PC-9 (cell line): ENCODE measurements around the gene GSC. TPM values are rescaled to one million over a fixed set of nuclear protein-coding genes. Genes with fewer than 3 reads are reported as not detected.

ENCODE experiments used
- BruUV-seq: library from RNA; stranded (reverse); fragments of 400-500 nt; replicated peaks from 2 replicates; lab custom pipeline; 2021; lab: Mats Ljungman, UMichigan
- CTCF ChIA-PET: fragments of 300-600 bp; sonication (Branson Sonifier 250); formaldehyde crosslinking; loops from one replicate; lab custom pipeline; 2022; ENCODE audit warnings: antibody characterized with exemption; lab: Charles Lee
- POLR2A ChIA-PET: fragments of 300-600 bp; sonication (Branson Sonifier 250); formaldehyde crosslinking; loops from one replicate; lab custom pipeline; 2022; ENCODE audit warnings: antibody characterized with exemption; ENCODE audit not compliant: unreplicated experiment; lab: Charles Lee
- DNase-seq, 2 experiments: peaks; one replicate each; pipeline versions ENCODE4 v3.0.0 to v3.0.0-alpha.2; 2015 to 2022; ENCODE audit warnings: mixed read lengths in 1 of 2
- H2AFZ ChIP-seq: fragments of 200-600 bp; sonication (generic); 2 replicates; pipeline ENCODE4 v1.8.1; 2017; ENCODE audit warnings: antibody characterized with exemption
- H3F3A ChIP-seq: fragments of 200-600 bp; sonication (generic); 2 replicates; pipeline ENCODE4 v1.8.1; 2017; ENCODE audit warnings: antibody characterized with exemption, mild to moderate bottlenecking, low read depth; ENCODE audit not compliant: insufficient read depth
- H3K27ac ChIP-seq: fragments of 200-600 bp; sonication (generic); 2 replicates; pipeline ENCODE4 v1.6.1; 2016; ENCODE audit warnings: mixed run types
- H3K27me3 ChIP-seq: fragments of 200-600 bp; sonication (generic); 2 replicates; pipeline ENCODE4 v1.6.1; 2016; ENCODE audit warnings: low read depth, mixed run types; ENCODE audit not compliant: insufficient read depth
- H3K36me3 ChIP-seq: fragments of 200-600 bp; sonication (generic); 2 replicates; pipeline ENCODE4 v1.6.1; 2016; ENCODE audit warnings: low read depth, mixed run types
- H3K4me1 ChIP-seq: fragments of 200-600 bp; sonication (generic); replicated peaks from 2 replicates; pipeline ENCODE4 v1.6.1; 2016; ENCODE audit warnings: mixed run types; ENCODE audit not compliant: insufficient read depth
- H3K4me2 ChIP-seq: fragments of 200-600 bp; sonication (generic); 2 replicates; pipeline ENCODE4 v1.6.1; 2017; ENCODE audit warnings: mixed run types
- H3K4me3 ChIP-seq: fragments of 200-600 bp; sonication (generic); 2 replicates; pipeline ENCODE4 v1.6.1; 2016; ENCODE audit warnings: mixed run types
- H3K79me2 ChIP-seq: fragments of 200-600 bp; sonication (generic); 2 replicates; pipeline ENCODE4 v1.6.1; 2017; ENCODE audit warnings: low read depth, mixed run types
- H3K9me2 ChIP-seq: fragments of 200-600 bp; sonication (generic); 2 replicates; pipeline ENCODE4 v1.8.1; 2017; ENCODE audit warnings: mild to moderate bottlenecking; ENCODE audit not compliant: insufficient read depth
- H3K9me3 ChIP-seq: fragments of 200-600 bp; sonication (generic); 2 replicates; pipeline ENCODE4 v1.8.1; 2016; ENCODE audit warnings: low read depth; ENCODE audit not compliant: insufficient read depth
- H4K20me1 ChIP-seq: fragments of 200-600 bp; sonication (generic); 2 replicates; pipeline ENCODE4 v1.8.1; 2017; ENCODE audit not compliant: insufficient read depth
- EZH2 ChIP-seq: fragments of 200-600 bp; sonication (generic); IDR thresholded peaks from 2 replicates; pipeline ENCODE4 v1.8.0; 2017; ENCODE audit warnings: antibody characterized with exemption, low read depth
- intact Hi-C: fragments of 100-400 bp; cut with micrococcal nuclease; formaldehyde crosslinking; loops from one replicate; pipeline ENCODE4 v1.10.0; 2022; ENCODE audit not compliant: unreplicated experiment
- total RNA-seq: library from RNA; stranded (reverse); gene quantifications from 2 replicates; pipeline ENCODE4 v1.2.3, GENCODE V29; 2021
- TF ChIP-seq, protein P1 (sequence below): fragments of 200-600 bp; sonication (generic); conservative IDR thresholded peaks from 2 replicates; pipeline ENCODE4 v1.6.1; 2017; ENCODE audit warnings: mixed run types, antibody characterized with exemption, mild to moderate bottlenecking, moderate library complexity

The GSC gene
- total RNA-seq, 1 experiment from 2014 or later: not detected

DNA sequence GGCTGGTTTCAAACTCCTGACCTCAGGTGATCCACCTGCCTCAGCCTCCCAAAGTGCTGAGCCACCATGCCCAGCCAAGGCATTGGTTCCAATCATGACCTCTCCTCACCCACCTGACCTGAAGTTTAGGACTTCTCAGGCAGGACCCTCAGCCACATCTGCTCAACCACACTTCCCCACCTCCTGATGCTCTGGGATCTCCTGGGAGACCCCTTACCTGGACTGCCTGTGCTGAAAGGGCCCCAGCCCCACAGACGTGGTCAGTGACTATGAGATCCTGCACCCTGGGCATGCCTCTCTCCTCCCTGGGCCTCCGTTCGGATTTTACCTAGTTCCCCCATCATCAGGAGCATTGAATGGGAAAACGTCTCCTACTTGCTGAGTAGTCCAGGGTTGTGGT, 18.0 kb downstream of the GSC start:
- DNase-seq: no peak
- intact Hi-C loops: no loop called here
- CTCF ChIA-PET: no interaction called here
- no peaks in the 10 kb centered on the region for H3K9me2 ChIP-seq
- H2AFZ ChIP-seq: no peak overlapping the region
- no peak overlapping the region for H3K27ac ChIP-seq
- H3K9me3 ChIP-seq: no peaks in the 10 kb centered on the region
- H3K4me2 ChIP-seq: no peak overlapping the region
- no peak overlapping the region for H3K4me3 ChIP-seq
- TF ChIP-seq, protein P1, sequence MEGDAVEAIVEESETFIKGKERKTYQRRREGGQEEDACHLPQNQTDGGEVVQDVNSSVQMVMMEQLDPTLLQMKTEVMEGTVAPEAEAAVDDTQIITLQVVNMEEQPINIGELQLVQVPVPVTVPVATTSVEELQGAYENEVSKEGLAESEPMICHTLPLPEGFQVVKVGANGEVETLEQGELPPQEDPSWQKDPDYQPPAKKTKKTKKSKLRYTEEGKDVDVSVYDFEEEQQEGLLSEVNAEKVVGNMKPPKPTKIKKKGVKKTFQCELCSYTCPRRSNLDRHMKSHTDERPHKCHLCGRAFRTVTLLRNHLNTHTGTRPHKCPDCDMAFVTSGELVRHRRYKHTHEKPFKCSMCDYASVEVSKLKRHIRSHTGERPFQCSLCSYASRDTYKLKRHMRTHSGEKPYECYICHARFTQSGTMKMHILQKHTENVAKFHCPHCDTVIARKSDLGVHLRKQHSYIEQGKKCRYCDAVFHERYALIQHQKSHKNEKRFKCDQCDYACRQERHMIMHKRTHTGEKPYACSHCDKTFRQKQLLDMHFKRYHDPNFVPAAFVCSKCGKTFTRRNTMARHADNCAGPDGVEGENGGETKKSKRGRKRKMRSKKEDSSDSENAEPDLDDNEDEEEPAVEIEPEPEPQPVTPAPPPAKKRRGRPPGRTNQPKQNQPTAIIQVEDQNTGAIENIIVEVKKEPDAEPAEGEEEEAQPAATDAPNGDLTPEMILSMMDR: no peak
- no peak for TF ChIP-seq EZH2
- POLR2A ChIA-PET: no interaction called here
- H3K27me3 ChIP-seq: peaks cover 41% of the 10 kb centered on the region; the same call in 1 of the 2 replicates
- H3K36me3 ChIP-seq: no peaks in the 10 kb centered on the region
- no peaks in the 10 kb centered on the region for H3K4me1 ChIP-seq
- BruUV-seq: no TSS peak
- H3F3A ChIP-seq: no peaks in the 10 kb centered on the region
- no peaks in the 10 kb centered on the region for H4K20me1 ChIP-seq
- no peaks in the 10 kb centered on the region for H3K79me2 ChIP-seq

GRCh38 chr14:94751321-94751720, 18.6 kb downstream of the GSC start:
- no TSS peak for BruUV-seq
- H3K4me2 ChIP-seq: no peak overlapping the region
- CTCF ChIA-PET: no interaction called here
- intact Hi-C loops: no loop called here
- H3K79me2 ChIP-seq: no peaks in the 10 kb centered on the region
- H3K9me2 ChIP-seq: no peaks in the 10 kb centered on the region
- H3K27me3 ChIP-seq: peaks cover 41% of the 10 kb centered on the region; the same call in 1 of the 2 replicates
- H4K20me1 ChIP-seq: no peaks in the 10 kb centered on the region
- H3F3A ChIP-seq: no peaks in the 10 kb centered on the region
- TF ChIP-seq EZH2: no peak
- TF ChIP-seq, protein P1: no peak
- H3K4me1 ChIP-seq: no peaks in the 10 kb centered on the region
- H3K4me3 ChIP-seq: no peak overlapping the region
- POLR2A ChIA-PET: no interaction called here
- H3K27ac ChIP-seq: no peak overlapping the region
- H2AFZ ChIP-seq: no peak overlapping the region
- DNase-seq: no peak
- no peaks in the 10 kb centered on the region for H3K9me3 ChIP-seq
- no peaks in the 10 kb centered on the region for H3K36me3 ChIP-seq

GRCh38 chr14:94750371-94750770, 19.5 kb downstream of the GSC start:
- Histone ChIP-seq H2AFZ (no peak overlapping the region), H3K27ac (no peak overlapping the region), H3K4me1 (no peaks in the 10 kb centered on the region), H3K36me3 (no peaks in the 10 kb centered on the region), H3K4me3 (no peak overlapping the region), H3K9me3 (no peaks in the 10 kb centered on the region), H3K27me3 (peaks cover 40% of the 10 kb centered on the region; the same call in 1 of the 2 replicates), H4K20me1 (no peaks in the 10 kb centered on the region), H3K79me2 (no peaks in the 10 kb centered on the region), H3F3A (no peaks in the 10 kb centered on the region), H3K4me2 (no peak overlapping the region), H3K9me2 (no peaks in the 10 kb centered on the region)
- ChIA-PET CTCF (no interaction called here), POLR2A (no interaction called here)
- DNase-seq: no peak
- no TSS peak for BruUV-seq
- intact Hi-C loops: no loop called here
- TF ChIP-seq, protein P1: no peak
- TF ChIP-seq EZH2: no peak
